ENCODE measurements around the gene IDH2.

The IDH2 gene

GRCh38 chr15:90064911-90065681 lies 37.2 kb downstream of the IDH2 start:
- DNase-seq (ENCODE audit: extremely low read depth in 1 of 2, low read depth in 1 of 2): no peak

- no peak for DNase-seq (ENCODE audit: extremely low read depth in 1 of 2, low read depth in 1 of 2)
These were observed 38.5 kb downstream of the IDH2 start for GRCh38 chr15:90063770-90064247.

- no peak for DNase-seq (ENCODE audit: extremely low read depth in 1 of 2, low read depth in 1 of 2)
These were observed 39.1 kb downstream of the IDH2 start for GRCh38 chr15:90062973-90063769.

- DNase-seq (ENCODE audit: extremely low read depth in 1 of 2, low read depth in 1 of 2): no peak
These were observed 39.8 kb downstream of the IDH2 start for GRCh38 chr15:90062462-90062932.

GRCh38 chr15:90062023-90062442 lies 40.2 kb downstream of the IDH2 start:
- no peak for DNase-seq (ENCODE audit: extremely low read depth in 1 of 2, low read depth in 1 of 2)

GRCh38 chr15:90060797-90061196 lies 41.5 kb downstream of the IDH2 start:
- no peak for DNase-seq (ENCODE audit: extremely low read depth in 1 of 2, low read depth in 1 of 2)

GRCh38 chr15:90059208-90059985 lies 42.9 kb downstream of the IDH2 start:
- DNase-seq (ENCODE audit: extremely low read depth in 1 of 2, low read depth in 1 of 2): peak; percentile 63 to 81

- DNase-seq (ENCODE audit: extremely low read depth in 1 of 2, low read depth in 1 of 2): no peak
These were observed 43.5 kb downstream of the IDH2 start for GRCh38 chr15:90058775-90059174.

GRCh38 chr15:90058308-90058707 lies 44.0 kb downstream of the IDH2 start:
- no peak for DNase-seq (ENCODE audit: extremely low read depth in 1 of 2, low read depth in 1 of 2)

- DNase-seq (ENCODE audit: extremely low read depth in 1 of 2, low read depth in 1 of 2): no peak
These were observed 45.7 kb downstream of the IDH2 start for GRCh38 chr15:90056529-90056928.

- no peak for DNase-seq (ENCODE audit: extremely low read depth in 1 of 2, low read depth in 1 of 2)
These were observed 47.1 kb downstream of the IDH2 start for GRCh38 chr15:90055182-90055581.

- DNase-seq (ENCODE audit: extremely low read depth in 1 of 2, low read depth in 1 of 2): no peak
These were observed 47.6 kb downstream of the IDH2 start for GRCh38 chr15:90054618-90055097.

- no peak for DNase-seq (ENCODE audit: extremely low read depth in 1 of 2, low read depth in 1 of 2)
These were observed 48.4 kb downstream of the IDH2 start for GRCh38 chr15:90053685-90054466.

GRCh38 chr15:90051874-90052273 lies 50.4 kb downstream of the IDH2 start:
- DNase-seq (ENCODE audit: extremely low read depth in 1 of 2, low read depth in 1 of 2): no peak

GRCh38 chr15:90049666-90050604 lies 52.3 kb downstream of the IDH2 start:
- no peak for DNase-seq (ENCODE audit: extremely low read depth in 1 of 2, low read depth in 1 of 2)

GRCh38 chr15:90049030-90049429 lies 53.2 kb downstream of the IDH2 start:
- DNase-seq (ENCODE audit: extremely low read depth in 1 of 2, low read depth in 1 of 2): no peak

GRCh38 chr15:90047956-90048575 lies 54.2 kb downstream of the IDH2 start:
- DNase-seq (ENCODE audit: extremely low read depth in 1 of 2, low read depth in 1 of 2): no peak

- DNase-seq (ENCODE audit: extremely low read depth in 1 of 2, low read depth in 1 of 2): no peak
These were observed 55.3 kb downstream of the IDH2 start for GRCh38 chr15:90046911-90047392.
